H1 (cell line): ENCODE measurements around the gene CPM. TPM values are rescaled to one million over a fixed set of nuclear protein-coding genes. Genes with fewer than 3 reads are reported as not detected.
"Not testable (repeated sequence)": the region's sequence is repeated elsewhere in the genome, so short reads cannot be mapped to it uniquely, and the experiment has no call there.

Experiments
- CTCF ChIA-PET: fragments of 300-600 bp; sonication (Branson Sonifier 250); formaldehyde crosslinking; loops from one replicate; lab custom pipeline; 2021; ENCODE audit not compliant: partially characterized antibody; lab: Charles Lee
- POLR2A ChIA-PET: fragments of 300-600 bp; sonication (Branson Sonifier 250); formaldehyde crosslinking; loops from one replicate; lab custom pipeline; 2021; ENCODE audit warnings: inconsistent platforms; ENCODE audit not compliant: partially characterized antibody; lab: Charles Lee
- DNase-seq, 2 experiments: peaks; one replicate each; pipeline versions ENCODE4 v3.0.0 to v3.0.0-alpha.2; 2010 to 2022; ENCODE audit warnings: low spot score in 2 of 2, low read depth in 1 of 2, mixed read lengths in 1 of 2
- FAIRE-seq: peaks from 2 replicates; lab custom pipeline; 2011; peaks lifted over from hg19 to GRCh38; lab: Jason Lieb, UNC
- H2AFZ ChIP-seq: 2 replicates; pipeline ENCODE4 v1.8.1; 2012; ENCODE audit warnings: low read length, inconsistent platforms
- H2AK5ac ChIP-seq: 2 replicates; pipeline ENCODE4 v1.6.1; 2013; ENCODE audit warnings: low read depth, low read length
- H2BK120ac ChIP-seq: replicated peaks from 2 replicates; pipeline ENCODE3; 2013; ENCODE audit warnings: low read depth, low read length, inconsistent platforms
- H2BK12ac ChIP-seq: 2 replicates; pipeline ENCODE4 v1.6.1; 2013; ENCODE audit warnings: low read depth, low read length
- H2BK15ac ChIP-seq: 2 replicates; pipeline ENCODE4 v1.6.1; 2013; ENCODE audit warnings: low read length
- H2BK20ac ChIP-seq: 2 replicates; pipeline ENCODE4 v1.6.1; 2013; ENCODE audit warnings: low read length
- H2BK5ac ChIP-seq: 2 replicates; pipeline ENCODE4 v1.6.1; 2013; ENCODE audit warnings: low read depth, low read length
- H3K14ac ChIP-seq: 2 replicates; pipeline ENCODE4 v1.6.1; 2013; ENCODE audit warnings: inconsistent platforms; ENCODE audit not compliant: insufficient read length
- H3K18ac ChIP-seq: 2 replicates; pipeline ENCODE4 v1.6.1; 2013; ENCODE audit warnings: low read length; ENCODE audit errors: extremely low read depth
- H3K23ac ChIP-seq: 2 replicates; pipeline ENCODE4 v1.6.1; 2013; ENCODE audit warnings: inconsistent platforms; ENCODE audit not compliant: insufficient read length
- H3K23me2 ChIP-seq: 2 replicates; pipeline ENCODE4 v1.6.1; 2013; ENCODE audit warnings: low read depth, low read length
- H3K27ac ChIP-seq: 2 replicates; pipeline ENCODE4 v1.6.1; 2011; ENCODE audit warnings: low read depth, low read length, inconsistent platforms
- H3K27me3 ChIP-seq, 4 experiments: replicated peaks in 1 of 4; 1 replicate in 1 of 4; 2 replicates in 3 of 4; pipeline versions ENCODE4 v1.6.1 to v1.8.1; 2011 to 2013; ENCODE audit warnings: low read length in 3 of 4, mild to moderate bottlenecking in 3 of 4, inconsistent platforms in 2 of 4, mixed read lengths in 2 of 4, moderate library complexity in 1 of 4; ENCODE audit not compliant: control insufficient read depth in 3 of 4, insufficient read depth in 3 of 4; ENCODE audit errors: extremely low read depth in 1 of 4
- H3K36me3 ChIP-seq, 4 experiments: 2 replicates each; pipeline versions ENCODE4 v1.6.1 to v1.8.1; 2011 to 2013; ENCODE audit warnings: mild to moderate bottlenecking in 4 of 4, low read length in 3 of 4, moderate library complexity in 2 of 4, control low read depth in 1 of 4, inconsistent platforms in 1 of 4; ENCODE audit not compliant: insufficient read depth in 4 of 4, control insufficient read depth in 2 of 4
- H3K4ac ChIP-seq: replicated peaks from 2 replicates; pipeline ENCODE3; 2013; ENCODE audit warnings: low read length, low read depth, mixed read lengths, inconsistent platforms; ENCODE audit not compliant: insufficient read length
- H3K4me1 ChIP-seq, 4 experiments: replicated peaks in 1 of 4; 1 replicate in 1 of 4; 2 replicates in 3 of 4; pipeline versions ENCODE4 v1.6.1 to v1.8.1; 2011 to 2013; ENCODE audit warnings: low read length in 3 of 4, inconsistent platforms in 2 of 4, mixed read lengths in 1 of 4; ENCODE audit not compliant: insufficient read depth in 4 of 4, control insufficient read depth in 3 of 4
- H3K4me2 ChIP-seq, 2 experiments: 2 replicates each; pipeline versions ENCODE4 v1.6.1 to v1.8.1; 2011 to 2013; ENCODE audit warnings: low read depth in 2 of 2, low read length in 2 of 2, control low read depth in 1 of 2, inconsistent platforms in 1 of 2, mild to moderate bottlenecking in 1 of 2; ENCODE audit not compliant: insufficient read depth in 1 of 2
- H3K4me3 ChIP-seq, 4 experiments: fragments of 200-600, 300-600 bp in 1 of 4; sonication (generic), shearing (Covaris generic), sonication (Bioruptor Twin) in 1 of 4; 2 replicates each; pipeline versions ENCODE4 v1.5.1 to v1.8.1; 2011 to 2016; ENCODE audit warnings: low read length in 4 of 4, low read depth in 3 of 4, control low read depth in 2 of 4, inconsistent platforms in 2 of 4, mild to moderate bottlenecking in 2 of 4, mixed read lengths in 1 of 4, moderate library complexity in 1 of 4; ENCODE audit not compliant: insufficient read depth in 2 of 4; ENCODE audit errors: extremely low read depth in 1 of 4
- H3K56ac ChIP-seq: replicated peaks from 2 replicates; pipeline ENCODE3; 2013; ENCODE audit warnings: low read depth, mild to moderate bottlenecking, mixed read lengths, low read length, inconsistent platforms; ENCODE audit not compliant: insufficient read length
- H3K79me1 ChIP-seq: 2 replicates; pipeline ENCODE4 v1.6.1; 2013; ENCODE audit warnings: low read depth, low read length, control low read depth
- H3K79me2 ChIP-seq, 2 experiments: 2 replicates each; pipeline versions ENCODE4 v1.6.1 to v1.8.1; 2012 to 2013; ENCODE audit warnings: low read length in 2 of 2, mild to moderate bottlenecking in 2 of 2, inconsistent platforms in 1 of 2; ENCODE audit not compliant: insufficient read depth in 2 of 2, control insufficient read depth in 1 of 2
- H3K9ac ChIP-seq, 4 experiments: replicated peaks in 1 of 4; 1 replicate in 1 of 4; 2 replicates in 3 of 4; pipeline versions ENCODE4 v1.6.1 to v1.8.1; 2011 to 2013; ENCODE audit warnings: low read depth in 3 of 4, low read length in 3 of 4, control low read depth in 2 of 4, mild to moderate bottlenecking in 2 of 4, moderate library complexity in 2 of 4, inconsistent platforms in 1 of 4; ENCODE audit errors: extremely low read depth in 1 of 4
- H3K9me3 ChIP-seq, 2 experiments: 2 replicates each; pipeline versions ENCODE4 v1.6.1 to v1.8.1; 2012 to 2013; ENCODE audit warnings: mild to moderate bottlenecking in 2 of 2, moderate library complexity in 2 of 2, control low read depth in 1 of 2, inconsistent platforms in 1 of 2, low read depth in 1 of 2, low read length in 1 of 2, mixed read lengths in 1 of 2; ENCODE audit not compliant: insufficient read depth in 2 of 2
- H4K20me1 ChIP-seq, 2 experiments: replicated peaks in 1 of 2; 2 replicates each; pipeline versions ENCODE3 to v1.8.1; 2011 to 2013; ENCODE audit warnings: inconsistent platforms in 2 of 2, low read length in 2 of 2, mild to moderate bottlenecking in 1 of 2; ENCODE audit not compliant: insufficient read depth in 2 of 2, control insufficient read depth in 1 of 2
- H4K5ac ChIP-seq: 2 replicates; pipeline ENCODE4 v1.6.1; 2013; ENCODE audit warnings: low read length, low read depth, mixed read lengths, inconsistent platforms; ENCODE audit not compliant: insufficient read length
- H4K8ac ChIP-seq: 2 replicates; pipeline ENCODE4 v1.8.0; 2013; ENCODE audit warnings: mild to moderate bottlenecking, moderate library complexity, low read length, inconsistent platforms; ENCODE audit not compliant: insufficient read depth; ENCODE audit errors: extremely low read depth
- H4K91ac ChIP-seq: replicated peaks from 2 replicates; pipeline ENCODE3; 2013; ENCODE audit warnings: low read length, mixed read lengths, inconsistent platforms; ENCODE audit not compliant: insufficient read length
- WGBS, 2 experiments: shearing (Covaris generic) in 1 of 2; methylation state at CpG; one replicate each; pipeline versions ENCODE4 v1.1.6 to v1.1.7; 2013 to 2015; ENCODE audit warnings: low lambda C conversion rate in 2 of 2, mixed read lengths in 2 of 2, inconsistent platforms in 1 of 2, low coverage in 1 of 2, missing lambda C conversion rate in 1 of 2; ENCODE audit not compliant: insufficient replicate concordance in 2 of 2, insufficient coverage in 1 of 2, insufficient read length in 1 of 2; ENCODE audit errors: extremely low coverage in 1 of 2, missing lambda C conversion rate in 1 of 2; 5-methylcytosine and 5-hydroxymethylcytosine counted together
- polyA plus RNA-seq, 7 experiments: library from polyadenylated mRNA; depleted of rRNA in 3 of 7; stranded (reverse) in 5 of 7; unstranded in 2 of 7; fragments of >200 nt in 5 of 7; fragments of 200-250 nt in 2 of 7; gene quantifications; 1 replicate in 5 of 7; 2 replicates in 1 of 7; 4 replicates in 1 of 7; pipeline versions ENCODE4 v1.2.1 to v1.2.3, GENCODE V29; 2011 to 2013; ENCODE audit warnings: missing spikeins in 2 of 7, mixed read lengths in 2 of 7
- small RNA-seq: library from polyadenylated mRNA; stranded (forward); fragments of <200 nt; extraction: miRNeasy Mini kit (QIAGEN cat#:217004); gene quantifications from one replicate; pipeline ENCODE3, GENCODE V24; 2013; ENCODE audit not compliant: insufficient read depth
- total RNA-seq: library from RNA; stranded (reverse); fragmentation: NEBNext Ultra II Directional; extraction: Animal tissue kit (Norgen Biotek cat#: 25700); gene quantifications from 2 replicates; pipeline ENCODE4 v1.2.1, GENCODE V29; 2021

Gene CPM
- total and polyA plus RNA-seq, 2 of the 8 experiments (the other 6 are each of a cell fraction or from before 2014, with no cell fraction given) = 0.33 to 3.1 TPM

- not testable (repeated sequence) for H4K5ac ChIP-seq, H4K91ac ChIP-seq, H3K14ac ChIP-seq, H3K9ac ChIP-seq, H4K8ac ChIP-seq, H3K27ac ChIP-seq, H3K27me3 ChIP-seq, FAIRE-seq, H3K36me3 ChIP-seq, H2AFZ ChIP-seq, H3K9me3 ChIP-seq, H2BK120ac ChIP-seq, H2BK12ac ChIP-seq, H3K79me2 ChIP-seq, H2BK5ac ChIP-seq, H3K4me2 ChIP-seq, H2BK15ac ChIP-seq, H3K4me3 ChIP-seq, DNase-seq, H4K20me1 ChIP-seq, H2BK20ac ChIP-seq, H3K79me1 ChIP-seq, H3K23me2 ChIP-seq, H3K18ac ChIP-seq, H3K23ac ChIP-seq, H2AK5ac ChIP-seq, H3K56ac ChIP-seq, H3K4ac ChIP-seq
- H3K4me1 ChIP-seq = peaks cover 3 to 12% (median 6%) of the 10 kb centered on the region in 4 experiments; a peak in 5 of 7 replicates
- POLR2A ChIA-PET = interaction anchor here (1.4 kb wide), 1 partner anchor 14 kb away, joined by 3 read pairs; no protein-coding TSS in a partner anchor
- 88% methylated on average over 2 of the region's 2 CpGs; no CpG with 5 or more reads in 1 of the 2 experiments for WGBS, 2 experiments
- CTCF ChIA-PET = interaction anchor here (1.0 kb wide), 1 partner anchor 13 kb away, joined by 3 read pairs; no protein-coding TSS in a partner anchor
Measured at GRCh38 chr12:68802372-68802745, 130.6 kb downstream of the CPM start.

Small RNA genes within 50 kb of the gene (small RNA-seq; reads per million reads assigned to genes)
- gene AC025423.5 (not detected), gene RNU7-4P (not detected)

Other genes with a start within 250 kb of the CPM start
- gene NUP107, start 246.2 kb downstream of the CPM start, total RNA-seq = 139 and 141 TPM in 2 replicates
- 32.0 and 46.1 TPM in 2 replicates for gene NUP107, start 246.2 kb downstream of the CPM start, polyA plus RNA-seq (2011; rRNA removed)
- gene SLC35E3, start 187.0 kb downstream of the CPM start, total RNA-seq = 10.0 and 12.9 TPM in 2 replicates
- 9.7 and 10.9 TPM in 2 replicates for gene SLC35E3, start 187.0 kb downstream of the CPM start, polyA plus RNA-seq (2011; rRNA removed)
- 115 and 134 TPM in 2 replicates for gene MDM2, start 125.0 kb downstream of the CPM start, total RNA-seq
- 15.1 and 16.3 TPM in 2 replicates for gene MDM2, start 125.0 kb downstream of the CPM start, polyA plus RNA-seq (2011; rRNA removed)